ENCODE results near the gene SRSF7.
"Not testable (repeated sequence)": the region's sequence is repeated elsewhere in the genome, so short reads cannot be mapped to it uniquely, and the experiment has no call there.

Gene SRSF7

GRCh38 chr2:38750891-38751595 lies at the start of gene SRSF7:
SRSF7 (minus strand) TSS chr2:38751361; CDS start chr2:38751256, 105 bp downstream.
- peak; percentile 96 to 97 for DNase-seq

- DNase-seq = no peak
These were observed 46.8 kb upstream of the SRSF7 start for GRCh38 chr2:38797953-38798352.

GRCh38 chr2:38797250-38797676 lies 46.1 kb upstream of the SRSF7 start:
- DNase-seq = no peak

GRCh38 chr2:38795016-38795415 lies 43.9 kb upstream of the SRSF7 start:
- not testable (repeated sequence) for DNase-seq

GRCh38 chr2:38794235-38794946 lies 43.2 kb upstream of the SRSF7 start:
- DNase-seq = no peak

- DNase-seq = no peak
These were observed 42.4 kb upstream of the SRSF7 start for GRCh38 chr2:38793511-38793910.

- DNase-seq = no peak
These were observed 41.6 kb upstream of the SRSF7 start for GRCh38 chr2:38792751-38793150.

- not testable (repeated sequence) for DNase-seq
These were observed 41.2 kb upstream of the SRSF7 start for GRCh38 chr2:38792321-38792720.

- no peak for DNase-seq
These were observed 40.6 kb upstream of the SRSF7 start for GRCh38 chr2:38791744-38792143.

- no peak for DNase-seq
These were observed 38.5 kb upstream of the SRSF7 start for GRCh38 chr2:38789691-38790090.

- no peak for DNase-seq
These were observed 37.1 kb upstream of the SRSF7 start for GRCh38 chr2:38788306-38788705.

- no peak for DNase-seq
These were observed 32.4 kb upstream of the SRSF7 start for GRCh38 chr2:38783586-38783985.

GRCh38 chr2:38778687-38779082 lies 27.5 kb upstream of the SRSF7 start:
- DNase-seq = no peak

GRCh38 chr2:38776531-38776930 lies 25.4 kb upstream of the SRSF7 start:
- DNase-seq = no peak

GRCh38 chr2:38775921-38776225 lies 24.7 kb upstream of the SRSF7 start:
- no peak for DNase-seq

- DNase-seq = no peak
These were observed 24.1 kb upstream of the SRSF7 start for GRCh38 chr2:38775097-38775920.

GRCh38 chr2:38771632-38772031 lies 20.5 kb upstream of the SRSF7 start:
- DNase-seq = no peak

GRCh38 chr2:38765551-38765950 lies 14.4 kb upstream of the SRSF7 start:
- no peak for DNase-seq

- DNase-seq = no peak
These were observed 14.0 kb upstream of the SRSF7 start for GRCh38 chr2:38765149-38765548.

- DNase-seq = no peak
These were observed 12.6 kb upstream of the SRSF7 start for GRCh38 chr2:38763728-38764127.

- no peak for DNase-seq
These were observed 12.1 kb upstream of the SRSF7 start for GRCh38 chr2:38763228-38763627.

- not testable (repeated sequence) for DNase-seq
These were observed 4.7 kb upstream of the SRSF7 start for GRCh38 chr2:38755891-38756290.

- DNase-seq = no peak
These were observed 3.3 kb upstream of the SRSF7 start for GRCh38 chr2:38754506-38754905.

- DNase-seq = no peak
These were observed 2.9 kb upstream of the SRSF7 start for GRCh38 chr2:38754049-38754448.

Data from activated CD4-positive, alpha-beta T cell treated with anti-CD3 and anti-CD28 coated beads, Interleukin-2, amount 50 U/mL, for 4 hours (primary cell).